GM19240 (cell line): Measurements from ENCODE around the gene FAAH2.
"Not testable (repeated sequence)": the region's sequence is repeated elsewhere in the genome, so short reads cannot be mapped to it uniquely, and the experiment has no call there.

Experiments used
- DNase-seq: peaks from one replicate; pipeline ENCODE4 v3.0.0; 2011; ENCODE audit warnings: low spot score; ENCODE audit not compliant: insufficient read length

The FAAH2 gene

GRCh38 chrX:57380026-57380796, 93.7 kb downstream of the FAAH2 start:
- no peak for DNase-seq

GRCh38 chrX:57394162-57394561, 107.7 kb downstream of the FAAH2 start:
- DNase-seq = not testable (repeated sequence)

- not testable (repeated sequence) for DNase-seq
Observed at GRCh38 chrX:57403191-57403590, 116.7 kb downstream of the FAAH2 start.

GRCh38 chrX:57406149-57406548, 119.6 kb downstream of the FAAH2 start:
- DNase-seq = no peak

- no peak for DNase-seq
Observed at GRCh38 chrX:57417827-57418226, 131.3 kb downstream of the FAAH2 start.

- DNase-seq = no peak
Observed at GRCh38 chrX:57422289-57422688, 135.8 kb downstream of the FAAH2 start.

GRCh38 chrX:57422790-57423189, 136.3 kb downstream of the FAAH2 start:
- DNase-seq = no peak

- no peak for DNase-seq
Observed at GRCh38 chrX:57445076-57445475, 158.6 kb downstream of the FAAH2 start.

GRCh38 chrX:57445832-57446231, 159.3 kb downstream of the FAAH2 start:
- DNase-seq = no peak

GRCh38 chrX:57447856-57448255, 161.3 kb downstream of the FAAH2 start:
- no peak for DNase-seq

GRCh38 chrX:57451426-57452020, 165.0 kb downstream of the FAAH2 start:
- no peak for DNase-seq

GRCh38 chrX:57453901-57454300, 167.4 kb downstream of the FAAH2 start:
- peak; percentile 21 for DNase-seq

GRCh38 chrX:57481514-57481913, 195.0 kb downstream of the FAAH2 start:
- no peak for DNase-seq

- DNase-seq = no peak
Observed at GRCh38 chrX:57516491-57516890, 230.0 kb downstream of the FAAH2 start.

- no peak for DNase-seq
Observed at GRCh38 chrX:57519578-57520118, 233.1 kb downstream of the FAAH2 start.

- DNase-seq = no peak
Observed at GRCh38 chrX:57528670-57529255, 242.3 kb downstream of the FAAH2 start.
